ENCODE data around the gene CD22. TPM values are rescaled to one million over a fixed set of nuclear protein-coding genes. Genes with fewer than 3 reads are reported as not detected.

Gene CD22
- total and polyA plus RNA-seq, 8 donors = 0.32 to 2.1 (median 0.71) TPM

GRCh38 chr19:35349614-35350521 is 20.9 kb downstream of the CD22 start:
- Histone ChIP-seq H3K27ac (no peak overlapping the region), H3K4me1 (no peaks in the 10 kb centered on the region), H3K36me3 (no peaks in the 10 kb centered on the region), H3K27me3 (no peaks in the 10 kb centered on the region), H3K9me3 (no peaks in the 10 kb centered on the region), H3K4me3 (no peak overlapping the region)
- DNase-seq (peak in 1 of 6 donors; percentile 47), FAIRE-seq (no peak), ATAC-seq (no peak)
- no peak for TF ChIP-seq CTCF (IDR thresholded peaks at IDR 0.05)
- intact Hi-C loops (cut with DNase I) = loop anchor here in 2 of 3 donors (5.0 to 10.0 kb wide), 3 partner anchors 117 to 147 kb away; no protein-coding TSS in a partner anchor
- WGBS, 2 donors = 81% methylated on average over 17 of the region's 17 CpGs

- DNase-seq (peak in 2 of 6 donors; percentile 26 to 55), ATAC-seq (peak in 2 of 4 donors; percentile 59 to 60), FAIRE-seq (no peak)
- TF ChIP-seq CTCF (IDR thresholded peaks at IDR 0.05) = no peak
- WGBS, 2 donors = 82 to 87% methylated on average over 7 of the region's 7 CpGs
- no peaks in the 10 kb centered on the region for H3K27me3 ChIP-seq
- no peak overlapping the region for H3K27ac ChIP-seq
- no peaks in the 10 kb centered on the region for H3K4me1 ChIP-seq
- intact Hi-C loops (cut with DNase I) = loop anchor here in 1 of 3 donors (5.0 kb wide), 2 partner anchors 117 to 147 kb away; no protein-coding TSS in a partner anchor
- H3K4me3 ChIP-seq = no peak overlapping the region
- H3K36me3 ChIP-seq = no peaks in the 10 kb centered on the region
- no peaks in the 10 kb centered on the region for H3K9me3 ChIP-seq
These were observed 21.6 kb downstream of the CD22 start for GRCh38 chr19:35350591-35350990.

- no peak overlapping the region for H3K4me3 ChIP-seq
- intact Hi-C loops (cut with DNase I) = loop anchor here in 2 of 3 donors (2.0 to 5.0 kb wide), 3 partner anchors 116 to 146 kb away; no protein-coding TSS in a partner anchor
- no peak for FAIRE-seq
- no peak for TF ChIP-seq CTCF (IDR thresholded peaks at IDR 0.05)
- no peaks in the 10 kb centered on the region for H3K9me3 ChIP-seq
- no peaks in the 10 kb centered on the region for H3K4me1 ChIP-seq
- WGBS, 2 donors = 81 to 87% methylated on average over 46 to 47 of the region's 47 CpGs
- no peaks in the 10 kb centered on the region for H3K27me3 ChIP-seq
- H3K36me3 ChIP-seq = no peaks in the 10 kb centered on the region
- peak overlapping the region in 1 of 4 donors; percentile 33 for H3K27ac ChIP-seq
- peak in 2 of 6 donors; percentile 53 to 74 for DNase-seq
- ATAC-seq = no peak
These were observed 22.6 kb downstream of the CD22 start for GRCh38 chr19:35351411-35352176.

GRCh38 chr19:35352177-35352447 is 23.1 kb downstream of the CD22 start:
- H3K4me3 ChIP-seq = no peak overlapping the region
- H3K27me3 ChIP-seq = no peaks in the 10 kb centered on the region
- no peak for FAIRE-seq
- no peak for TF ChIP-seq CTCF (IDR thresholded peaks at IDR 0.05)
- no peaks in the 10 kb centered on the region for H3K36me3 ChIP-seq
- WGBS, 2 donors = 70 to 82% methylated on average over 16 to 18 of the region's 18 CpGs
- DNase-seq = peak in 3 of 6 donors; percentile 32 to 68 (median 55)
- H3K27ac ChIP-seq = peak overlapping the region in 1 of 4 donors; percentile 33
- intact Hi-C loops (cut with DNase I) = loop anchor here in 2 of 3 donors (2.0 to 5.0 kb wide), 3 partner anchors 115 to 145 kb away; no protein-coding TSS in a partner anchor
- H3K9me3 ChIP-seq = no peaks in the 10 kb centered on the region
- no peaks in the 10 kb centered on the region for H3K4me1 ChIP-seq
- peak in 2 of 4 donors; percentile 11 to 18 for ATAC-seq

All from pancreas (tissue), 10 donors.